Stimulated activated CD8-positive, alpha-beta memory T cell treated with anti-CD3 and anti-CD28 coated beads, Interleukin-7, amount 100 ng/mL, for 24 hours (primary cell): ENCODE results near the gene FKBP2.

ENCODE experiments used
- DNase-seq: peaks from one replicate; pipeline ENCODE4 v3.0.0-alpha.2; 2020; ENCODE audit warnings: low read depth

Gene FKBP2

DNA sequence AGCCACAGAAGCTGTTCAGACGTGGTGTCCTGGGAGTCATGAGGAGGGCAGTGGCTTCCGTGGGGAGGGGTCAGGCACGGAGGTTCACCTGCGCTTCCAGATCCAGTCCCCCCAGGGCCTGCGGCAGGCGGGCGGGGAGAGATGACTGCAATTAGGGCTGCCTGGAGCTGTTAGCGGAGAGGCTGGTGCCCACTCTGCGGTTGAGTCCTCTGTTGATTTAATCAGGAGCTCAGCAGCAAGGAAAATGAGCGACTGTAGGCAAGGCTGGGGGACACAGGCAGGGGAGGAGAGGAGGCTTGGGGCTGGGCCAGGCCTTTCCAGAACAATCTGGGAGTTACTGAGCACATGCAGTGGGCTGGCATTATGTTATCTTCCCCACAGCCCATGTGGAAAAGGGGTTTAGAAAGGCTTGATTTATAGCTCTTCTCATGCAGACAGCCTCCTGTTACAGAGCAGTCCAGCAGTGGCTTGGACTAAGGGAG, 23.5 kb downstream of the FKBP2 start:
- DNase-seq: no peak

GRCh38 chr11:64265176-64266160, 24.6 kb downstream of the FKBP2 start:
- DNase-seq: no peak

GRCh38 chr11:64266339-64266738, 25.4 kb downstream of the FKBP2 start:
- no peak for DNase-seq

GRCh38 chr11:64267207-64267945, 26.5 kb downstream of the FKBP2 start:
- no peak for DNase-seq

- no peak for DNase-seq
Observed at GRCh38 chr11:64268025-64268892, 27.4 kb downstream of the FKBP2 start.

DNA sequence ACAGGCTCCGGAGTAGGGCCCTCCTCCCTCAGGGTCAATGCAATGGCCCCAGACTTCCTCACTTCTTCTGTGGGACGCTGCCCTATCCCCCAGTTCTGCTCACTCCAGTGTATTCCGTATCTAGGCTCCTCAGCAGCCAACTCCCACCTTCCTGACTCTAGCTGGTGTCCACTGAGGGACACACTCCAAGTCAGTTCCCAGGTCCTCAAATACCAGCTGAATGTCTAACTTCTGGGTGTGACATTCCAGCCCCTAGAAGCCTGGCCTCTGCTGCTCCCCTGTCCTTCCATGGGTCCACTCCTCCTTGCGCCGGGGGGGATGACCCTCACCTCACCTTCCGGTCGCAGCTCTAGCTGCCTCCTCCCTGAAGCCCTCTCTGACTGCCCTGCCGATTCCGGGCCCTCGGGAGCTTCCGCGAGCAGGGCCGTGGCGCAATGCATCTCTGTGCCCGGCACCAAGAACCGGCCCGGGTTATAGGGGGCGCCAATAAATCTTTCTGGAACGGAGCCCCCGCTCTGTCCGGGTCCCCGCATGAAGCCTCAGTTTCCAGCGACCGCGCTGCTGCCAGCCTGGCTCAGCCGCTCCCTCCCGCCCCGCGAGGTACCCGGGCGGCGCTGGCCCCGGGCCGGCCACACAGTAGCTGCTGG, 28.1 kb downstream of the FKBP2 start:
- peak; percentile 26 for DNase-seq

GRCh38 chr11:64269540-64270220, 28.8 kb downstream of the FKBP2 start:
- peak; percentile 97 for DNase-seq

DNA sequence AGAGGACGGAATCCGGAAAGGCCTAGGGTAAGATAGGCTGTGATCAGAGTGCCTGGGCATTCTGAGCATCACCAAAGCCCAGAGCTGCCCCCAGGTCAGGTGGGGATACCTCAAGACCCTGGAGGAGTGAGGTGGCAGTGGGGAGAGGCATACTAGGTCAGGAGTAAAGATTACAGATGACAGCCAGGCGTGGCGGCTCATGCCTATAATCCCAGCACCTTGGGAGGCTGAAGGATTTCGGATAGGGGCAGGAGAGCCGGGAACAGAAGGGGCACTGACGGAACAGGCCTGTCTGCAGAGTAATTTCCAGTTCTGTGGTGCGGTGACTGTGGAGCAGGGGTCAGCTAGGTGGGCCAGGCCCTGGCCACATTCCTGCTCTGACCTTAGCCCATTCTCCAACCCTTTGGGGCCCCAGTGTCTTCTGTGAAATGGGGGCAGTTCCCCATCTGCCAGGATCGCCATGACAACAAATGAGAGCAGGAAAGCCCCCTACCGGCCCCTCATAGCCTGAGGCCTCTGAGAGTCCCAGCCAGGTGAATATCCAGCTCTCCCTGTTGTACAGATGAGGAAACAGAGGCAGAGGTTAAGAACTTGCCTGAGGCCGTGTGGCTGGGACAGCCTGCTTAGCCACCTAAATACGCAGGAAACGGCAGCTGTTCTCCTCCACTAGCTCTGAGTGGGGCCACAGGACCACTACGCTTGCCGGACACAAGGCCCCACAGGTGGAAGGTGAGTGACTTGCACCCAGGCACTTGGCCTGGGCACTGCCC, 34.3 kb downstream of the FKBP2 start:
- DNase-seq: no peak

GRCh38 chr11:64275841-64276240, 34.9 kb downstream of the FKBP2 start:
- no peak for DNase-seq

DNA sequence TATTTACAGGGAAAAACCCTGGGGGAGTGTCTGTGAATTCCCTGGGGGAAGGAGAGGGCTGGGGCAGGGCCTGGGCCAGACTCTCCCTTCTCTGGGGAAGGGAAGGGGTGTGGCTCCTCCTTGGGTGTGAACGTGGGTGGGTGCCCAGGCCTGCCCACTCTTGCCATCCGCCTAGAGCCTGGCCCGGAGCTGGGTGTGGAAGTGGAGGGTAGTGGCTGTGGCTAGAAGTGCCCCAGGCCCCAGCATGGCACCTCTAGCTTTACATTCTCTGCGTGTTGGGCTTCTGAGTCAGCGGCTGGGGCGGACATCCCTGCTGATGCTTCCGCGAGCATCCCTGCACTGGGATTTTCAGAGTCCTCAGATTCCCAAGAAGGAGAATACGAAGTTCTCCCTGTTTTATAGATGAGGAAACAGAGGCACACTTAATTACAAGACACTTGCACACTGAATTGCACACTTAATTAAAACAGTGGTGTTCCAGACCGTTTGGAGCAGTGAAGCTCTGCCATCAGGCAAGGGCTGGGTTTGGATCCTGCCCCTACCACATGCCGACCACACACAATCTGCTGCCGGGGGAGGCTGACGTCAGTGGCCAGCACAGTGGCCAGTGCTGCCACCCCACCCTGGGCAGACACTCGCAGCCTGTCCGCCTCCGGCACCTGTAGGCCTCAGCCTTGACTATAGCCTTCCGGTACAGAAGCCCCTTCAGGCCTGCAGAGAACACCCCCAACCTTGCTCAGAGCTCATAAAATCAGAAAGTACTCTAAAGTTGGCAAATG, 35.9 kb downstream of the FKBP2 start:
- DNase-seq: no peak

DNA sequence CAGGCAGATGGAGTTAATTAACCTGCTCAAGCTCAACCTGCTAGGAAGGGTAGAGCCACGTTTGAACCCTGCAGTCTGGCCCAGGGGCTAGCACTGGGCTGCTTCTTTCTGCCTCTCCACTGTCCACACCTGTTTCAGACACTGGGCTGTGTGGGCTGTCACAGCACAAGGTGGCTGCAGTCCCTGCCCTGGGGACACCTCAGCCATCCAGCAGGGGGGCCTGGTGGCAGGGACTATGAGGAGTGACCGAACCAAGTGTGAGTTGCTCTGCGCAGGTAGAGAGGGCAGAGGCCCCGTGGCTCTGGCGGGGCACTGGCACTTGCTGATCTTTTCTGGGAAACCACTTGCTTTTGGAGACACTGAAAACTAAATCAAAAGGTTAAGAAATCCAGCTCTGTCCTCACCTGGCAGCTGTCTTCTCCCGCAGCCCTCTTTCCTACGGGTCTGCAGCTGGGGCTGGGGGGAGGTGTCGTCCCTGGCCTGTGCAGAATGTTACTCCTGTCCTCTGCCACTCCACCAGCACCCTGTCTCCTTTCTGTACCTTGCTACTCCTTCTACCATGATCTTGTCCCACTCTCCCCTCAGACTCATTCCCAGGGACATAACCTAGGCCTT, 37.8 kb downstream of the FKBP2 start:
- no peak for DNase-seq

- no peak for DNase-seq
Observed at GRCh38 chr11:64281957-64282770, 41.3 kb downstream of the FKBP2 start.

DNA sequence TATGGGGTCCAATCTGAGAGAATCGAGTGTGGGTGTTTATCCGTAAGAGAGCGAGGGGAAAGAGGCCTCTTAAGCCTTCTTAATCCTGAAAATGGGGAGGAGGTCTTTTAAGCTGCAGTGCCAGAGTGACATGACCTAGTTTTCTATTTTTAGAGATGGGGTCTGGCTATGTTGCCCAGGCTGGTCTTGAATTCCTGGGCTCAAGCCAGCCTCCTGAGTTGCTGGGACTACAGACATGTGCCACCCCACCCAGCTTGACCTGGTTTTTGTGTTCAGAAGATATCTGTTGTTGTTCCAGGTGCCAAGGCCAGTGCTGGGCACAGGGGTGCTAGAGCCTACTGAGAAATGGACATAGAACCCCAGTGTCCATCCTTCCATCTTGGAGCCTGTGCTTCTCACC, 42.2 kb downstream of the FKBP2 start:
- no peak for DNase-seq

DNA sequence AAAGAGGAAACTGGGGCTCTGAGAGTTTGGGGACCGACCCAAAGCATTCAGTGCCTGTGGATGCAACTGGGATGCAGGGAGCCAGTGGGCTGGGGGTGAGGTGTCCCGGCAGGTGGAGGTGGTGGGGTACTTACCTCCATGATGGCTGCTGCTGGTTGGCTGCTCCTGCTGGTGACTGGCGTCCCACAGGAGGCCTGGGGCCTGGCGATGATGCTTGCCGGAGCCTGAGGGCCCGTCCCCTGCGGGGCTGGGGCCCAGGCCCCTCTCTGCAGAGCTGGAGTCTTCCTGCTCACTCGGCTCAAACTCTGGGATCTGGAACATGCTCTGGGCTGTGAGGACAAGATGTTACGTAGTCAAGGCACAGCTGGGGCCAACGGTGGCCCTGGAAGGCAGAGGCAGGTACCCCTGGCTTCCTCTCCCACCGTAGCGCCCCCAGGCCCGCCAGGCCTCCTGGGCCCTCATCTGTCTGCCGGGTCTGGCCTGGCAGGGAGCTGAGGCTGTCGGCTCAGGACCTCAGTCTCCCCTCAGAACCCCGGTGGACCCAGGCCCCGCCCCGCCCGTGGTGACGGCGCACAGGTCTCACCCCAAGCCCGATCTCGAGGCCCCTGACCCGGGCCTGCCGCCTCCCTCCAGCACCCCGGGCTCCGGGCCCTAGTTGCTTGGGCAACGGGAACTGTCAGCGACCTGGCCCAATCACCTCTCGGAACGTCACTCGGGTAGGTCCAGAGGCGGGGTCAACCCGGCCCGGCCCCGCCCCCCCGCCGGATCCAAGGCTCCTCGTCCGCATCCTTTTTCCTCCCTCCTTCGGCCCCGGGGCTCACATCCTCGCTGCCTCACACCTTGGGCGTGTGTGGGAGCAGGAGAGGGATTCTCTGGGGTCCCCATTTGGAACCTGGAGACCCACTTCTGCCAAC, 43.4 kb downstream of the FKBP2 start, which contains the start of gene BAD:
BAD (minus strand) TSS at position 618 of the 914 bp plus-strand sequence; CDS start at position 321, 297 bp downstream.
- peak; percentile 88 for DNase-seq

- DNase-seq: peak; percentile 87
Observed at GRCh38 chr11:64284962-64285884, 44.3 kb downstream of the FKBP2 start, which contains the start of gene GPR137. GPR137 (plus strand) TSS chr11:64285848; CDS start chr11:64286525, 677 bp downstream.
